Fibroblast of skin of left quadriceps (primary cell): Measurements from ENCODE around the gene FAM234A.
"Not testable (repeated sequence)": the region's sequence is repeated elsewhere in the genome, so short reads cannot be mapped to it uniquely, and the experiment has no call there.

Source experiments
- DNase-seq, 2 experiments: peaks; one replicate each; pipeline ENCODE4 v3.0.0-alpha.2; 2013; ENCODE audit warnings: low read depth in 2 of 2

The FAM234A gene

GRCh38 chr16:265711-266110, 31.1 kb downstream of the FAM234A start:
- DNase-seq: no peak

GRCh38 chr16:266258-267164, 31.9 kb downstream of the FAM234A start:
- no peak for DNase-seq

GRCh38 chr16:267562-267961, 32.9 kb downstream of the FAM234A start:
- not testable (repeated sequence) for DNase-seq

- no peak for DNase-seq
Observed at GRCh38 chr16:268141-269053, 33.8 kb downstream of the FAM234A start.

- no peak for DNase-seq
Observed at GRCh38 chr16:269061-269796, 34.6 kb downstream of the FAM234A start.

- DNase-seq: no peak
Observed at GRCh38 chr16:270381-271255, 36.0 kb downstream of the FAM234A start.

GRCh38 chr16:272633-273546, 38.3 kb downstream of the FAM234A start:
- DNase-seq: no peak

- no peak for DNase-seq
Observed at GRCh38 chr16:273547-274421, 39.2 kb downstream of the FAM234A start.

- DNase-seq: no peak
Observed at GRCh38 chr16:275041-275641, 40.5 kb downstream of the FAM234A start.

GRCh38 chr16:275786-276232, 41.2 kb downstream of the FAM234A start, which contains the start of gene RGS11:
TSS of gene RGS11 (minus strand) at chr16:275944. CDS start at chr16:275911, 33 bp downstream.
- no peak for DNase-seq

- no peak for DNase-seq
Observed at GRCh38 chr16:276426-277077, 41.9 kb downstream of the FAM234A start.

GRCh38 chr16:278863-279366, 44.3 kb downstream of the FAM234A start:
- no peak for DNase-seq

- no peak for DNase-seq
Observed at GRCh38 chr16:279531-279930, 44.9 kb downstream of the FAM234A start.

- DNase-seq: no peak
Observed at GRCh38 chr16:280005-280460, 45.4 kb downstream of the FAM234A start.

- no peak for DNase-seq
Observed at GRCh38 chr16:280552-280951, 45.9 kb downstream of the FAM234A start, which contains the start of gene ARHGDIG. TSS of gene ARHGDIG (plus strand) at chr16:280591. CDS start at chr16:280681, 90 bp downstream.

GRCh38 chr16:280991-281659, 46.5 kb downstream of the FAM234A start:
- no peak for DNase-seq
